Activated CD4-positive, alpha-beta T cell treated with anti-CD3 and anti-CD28 coated beads, Interleukin-10, Interleukin-2, amounts not matched to agents 100 ng/mL and 50 ng/mL, durations not matched to agents 16 hours and 8 hours (primary cell): ENCODE measurements around the gene DNAJC5.
"Not testable (repeated sequence)": the region's sequence is repeated elsewhere in the genome, so short reads cannot be mapped to it uniquely, and the experiment has no call there.

Experiments
- DNase-seq: peaks from one replicate; pipeline ENCODE4 v3.0.0-alpha.2; 2020

DNAJC5 gene

DNA sequence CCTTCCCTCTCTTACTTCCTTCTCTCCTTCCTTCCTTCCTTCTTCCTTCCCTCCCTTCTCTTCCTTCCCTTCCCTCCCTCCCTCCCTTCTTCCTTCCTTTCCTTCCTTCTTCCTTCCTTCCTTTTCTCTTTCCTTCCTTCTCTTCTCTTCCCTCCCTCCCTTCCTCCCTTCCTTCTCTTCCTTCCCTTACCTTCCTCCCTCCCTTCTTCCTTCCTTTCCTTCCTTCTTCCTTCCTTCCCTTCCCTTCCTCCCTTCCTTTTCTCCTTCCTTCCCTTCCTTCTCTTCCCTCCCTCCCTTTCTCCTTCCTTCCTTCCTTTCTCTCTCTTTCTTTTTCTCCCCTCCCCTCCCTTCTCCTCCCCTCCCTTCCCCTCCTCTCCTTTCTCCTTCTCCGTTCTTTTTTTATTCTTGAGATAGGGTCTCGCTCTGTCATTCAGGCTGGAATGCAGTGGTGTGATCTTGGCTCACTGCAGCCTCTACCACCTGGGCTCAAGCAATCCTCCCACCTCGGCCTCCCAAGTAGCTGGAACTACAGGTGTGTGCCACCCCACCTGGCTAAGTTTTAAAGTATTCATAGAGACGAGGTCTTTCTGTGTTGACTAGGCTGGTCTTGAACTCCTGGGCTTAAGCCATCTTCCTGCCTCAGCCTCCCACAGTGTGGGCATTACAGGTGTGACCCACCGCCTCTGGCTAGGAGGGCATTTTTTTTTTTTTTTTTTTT, 75.9 kb downstream of the DNAJC5 start:
- DNase-seq, result no peak

DNA sequence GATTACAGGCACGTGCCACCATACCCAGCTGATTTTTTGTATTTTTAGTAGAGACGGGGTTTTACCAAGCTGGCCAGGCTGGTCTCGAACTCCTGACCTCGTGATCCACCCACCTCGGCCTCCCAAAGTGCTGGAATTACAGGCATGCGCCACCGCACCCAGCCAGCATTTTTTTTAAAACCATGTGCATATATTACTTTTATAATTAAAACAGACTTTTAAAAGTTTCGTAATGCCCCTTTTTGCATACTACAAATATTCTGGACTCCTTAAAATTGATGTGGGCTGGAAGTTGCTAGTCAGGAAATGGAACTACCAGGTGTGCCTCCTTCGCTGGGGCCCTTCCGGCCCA, 77.0 kb downstream of the DNAJC5 start:
- not testable (repeated sequence) for DNase-seq

DNA sequence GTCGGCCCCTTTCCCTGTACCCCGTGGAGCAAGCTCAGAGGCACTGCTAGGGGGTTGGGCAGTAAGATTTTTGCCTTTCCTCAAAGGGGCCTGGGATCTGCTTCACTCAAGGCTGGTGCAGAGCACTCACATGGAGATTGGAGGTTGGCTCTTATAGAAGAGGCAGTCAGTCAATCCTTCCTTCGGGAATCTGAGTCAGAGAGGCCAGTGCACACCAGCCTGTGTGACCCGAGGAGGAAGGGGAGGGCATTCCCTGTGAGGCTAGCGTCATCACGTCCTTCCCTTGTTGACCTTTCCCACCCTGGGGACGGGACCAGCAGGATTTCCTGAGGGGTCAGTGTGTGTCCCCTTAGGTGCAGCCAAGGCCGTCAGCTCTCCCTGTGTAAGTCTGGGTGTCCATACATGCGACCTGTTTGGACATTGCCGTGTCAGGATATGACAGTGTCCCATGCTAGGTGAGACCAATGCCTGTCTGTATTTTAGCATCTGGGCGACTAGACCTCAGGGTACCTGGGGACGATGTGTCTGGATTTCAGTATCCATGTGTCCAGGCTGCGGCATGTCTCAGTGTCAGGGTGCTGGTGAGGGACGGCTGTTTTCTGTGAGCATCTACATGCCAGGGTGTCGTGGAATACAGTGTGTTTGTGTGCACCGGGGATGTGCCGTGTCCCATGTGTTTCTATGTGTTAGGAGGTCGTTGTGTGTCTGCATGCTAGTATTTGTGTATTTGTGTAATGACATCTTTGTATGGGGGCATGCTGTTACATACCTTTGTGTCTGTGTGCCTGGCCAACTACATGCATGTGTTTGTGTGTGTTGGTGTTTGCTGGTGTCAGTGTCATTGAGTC, 77.6 kb downstream of the DNAJC5 start:
- no peak for DNase-seq

DNA sequence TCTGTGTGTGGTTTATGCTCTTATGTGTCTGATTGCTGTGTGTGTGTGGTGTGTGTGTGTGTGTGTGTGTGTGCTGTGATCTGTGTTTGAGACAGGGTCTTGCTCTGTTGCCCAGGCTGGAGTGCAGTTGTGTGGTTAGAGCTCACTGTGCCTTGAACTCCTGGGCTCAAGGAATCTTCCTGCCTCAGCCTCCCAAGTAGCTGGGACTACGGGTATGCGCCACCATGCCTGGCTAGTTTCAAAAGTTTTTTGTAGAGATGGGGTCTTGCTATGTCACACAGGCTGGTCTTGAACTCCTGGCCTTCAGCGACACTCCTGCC, 78.2 kb downstream of the DNAJC5 start:
- no peak for DNase-seq

DNA sequence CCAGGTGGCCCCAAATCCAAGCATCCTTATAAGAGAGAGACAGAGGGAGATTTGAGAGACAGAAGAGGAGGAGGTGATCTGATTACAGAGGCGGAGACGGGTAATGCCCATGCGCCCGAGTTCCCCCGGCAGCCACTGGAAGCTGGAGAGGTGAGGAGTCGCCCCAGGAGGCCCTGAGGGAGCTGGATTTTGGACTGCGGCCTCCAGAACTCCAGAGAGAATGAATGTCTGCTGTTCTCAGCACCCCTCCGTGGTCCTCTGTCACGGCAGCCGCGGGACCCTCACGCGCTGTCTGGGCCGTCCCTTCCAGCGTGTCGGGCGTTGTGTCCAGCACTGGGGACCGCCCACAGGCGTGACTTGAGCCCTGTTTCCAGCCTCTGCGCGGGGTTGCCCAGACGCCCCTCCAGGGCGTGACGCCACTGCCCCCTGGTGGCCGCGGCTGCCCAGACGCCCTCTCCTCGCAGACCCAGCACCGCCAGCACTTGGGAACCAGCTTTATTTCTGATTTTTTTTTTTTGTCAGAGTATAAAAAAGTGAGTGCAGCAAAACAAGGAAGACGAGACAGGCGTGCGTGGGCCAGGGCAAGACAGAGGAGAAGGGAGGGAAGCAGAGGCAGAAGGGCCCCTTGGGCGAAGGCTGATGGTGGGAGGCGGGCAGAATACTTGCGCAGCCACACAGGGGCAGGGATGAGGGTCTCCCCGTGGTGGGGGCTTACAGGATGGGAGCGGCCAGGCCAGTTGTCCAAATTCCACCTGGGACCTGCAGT, 78.9 kb downstream of the DNAJC5 start:
- peak; percentile 85 for DNase-seq

DNA sequence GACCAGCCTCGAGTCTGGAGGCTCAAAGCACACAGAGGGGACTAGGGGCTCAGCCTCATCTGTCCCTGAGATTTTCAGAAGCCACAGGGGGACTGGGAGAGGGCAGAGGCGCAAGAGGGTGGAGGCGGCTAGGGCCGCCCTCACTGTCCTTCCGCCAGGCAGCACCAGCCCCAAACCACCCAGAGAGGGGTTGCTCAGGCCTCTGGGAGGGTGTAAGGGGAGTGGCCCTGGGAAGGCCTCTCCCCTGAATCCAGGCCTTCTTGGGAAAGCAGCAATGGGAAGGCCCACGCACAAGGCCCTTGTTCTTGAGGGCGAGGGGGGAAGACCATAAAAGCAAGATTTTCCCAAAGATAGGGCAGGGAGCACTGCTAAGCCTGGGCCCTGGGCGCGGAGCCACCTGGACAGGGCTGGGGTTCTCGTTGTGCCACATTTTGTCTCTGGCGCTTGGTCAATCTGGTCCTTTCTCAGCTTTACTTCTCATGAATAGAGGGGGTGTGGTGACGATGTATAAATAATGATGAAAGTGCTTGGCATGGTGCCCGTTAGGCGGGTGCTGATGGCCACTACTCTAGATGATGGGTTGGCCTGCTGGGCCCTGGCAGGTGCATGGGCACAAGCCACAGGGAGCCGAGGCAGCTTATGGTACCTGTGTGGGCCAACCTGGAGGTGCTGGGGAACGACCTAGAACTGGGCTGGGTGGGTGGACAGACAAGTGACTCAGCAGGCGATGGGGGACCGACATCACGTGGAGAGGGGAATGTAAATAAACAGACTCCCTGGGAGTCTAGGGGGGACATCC, 79.7 kb downstream of the DNAJC5 start:
- DNase-seq, result no peak

DNA sequence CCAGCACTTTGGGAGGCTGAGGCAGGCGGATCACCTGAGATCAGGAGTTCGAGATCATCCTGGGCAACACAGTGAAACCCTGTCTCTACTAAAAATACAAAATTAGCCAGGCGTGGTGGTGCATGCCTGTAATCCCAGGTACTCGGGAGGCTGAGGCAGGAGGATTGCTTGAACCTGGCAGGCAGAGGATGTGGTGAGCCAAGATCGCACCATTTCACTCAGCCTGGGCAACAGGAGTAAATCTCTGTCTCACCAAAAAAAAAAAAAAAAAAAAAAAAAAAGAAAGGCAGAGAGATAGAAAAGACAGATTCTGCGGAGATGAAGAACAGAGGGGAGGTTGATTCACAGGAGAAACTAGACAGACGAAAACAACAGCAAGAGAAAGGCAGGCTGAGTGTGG, 81.6 kb downstream of the DNAJC5 start:
- DNase-seq, result peak; percentile 58

DNA sequence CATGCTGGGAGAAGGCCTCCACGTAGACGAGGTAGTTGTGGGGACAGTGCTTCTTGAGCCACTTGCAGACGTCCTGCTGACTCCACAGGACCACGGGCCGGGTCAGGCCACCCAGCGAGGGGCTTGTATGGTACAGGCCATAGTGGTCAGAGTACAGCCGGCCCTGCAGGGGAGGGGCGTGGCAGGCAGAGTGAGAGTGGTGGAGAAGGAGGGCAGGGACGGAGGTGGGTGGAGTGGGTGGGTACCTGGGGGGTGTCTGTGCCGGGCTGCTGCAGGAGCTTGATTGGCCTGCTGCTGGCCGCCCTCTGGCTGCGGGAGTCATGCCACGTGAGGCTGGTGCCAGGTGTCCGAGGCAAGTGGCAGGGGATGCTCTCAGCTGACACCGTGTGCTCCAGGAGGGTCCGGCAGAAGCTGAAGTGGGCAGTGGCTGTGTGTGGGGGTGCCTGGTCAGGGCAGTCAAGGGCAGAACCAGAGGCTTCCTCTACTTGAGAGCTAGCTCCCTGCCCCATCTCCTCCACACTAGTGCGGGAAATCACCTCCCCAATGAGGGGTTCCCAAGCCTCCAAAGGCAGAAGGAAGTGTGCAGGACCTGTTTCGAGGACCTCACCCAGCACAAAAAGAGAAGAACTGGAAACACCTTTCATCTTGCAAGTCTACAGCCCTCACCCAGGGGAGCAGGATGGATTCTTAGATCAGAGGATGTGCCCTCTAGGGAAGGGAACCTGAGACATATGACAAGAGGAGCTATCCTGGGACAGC, 82.2 kb downstream of the DNAJC5 start:
- DNase-seq, result no peak

DNA sequence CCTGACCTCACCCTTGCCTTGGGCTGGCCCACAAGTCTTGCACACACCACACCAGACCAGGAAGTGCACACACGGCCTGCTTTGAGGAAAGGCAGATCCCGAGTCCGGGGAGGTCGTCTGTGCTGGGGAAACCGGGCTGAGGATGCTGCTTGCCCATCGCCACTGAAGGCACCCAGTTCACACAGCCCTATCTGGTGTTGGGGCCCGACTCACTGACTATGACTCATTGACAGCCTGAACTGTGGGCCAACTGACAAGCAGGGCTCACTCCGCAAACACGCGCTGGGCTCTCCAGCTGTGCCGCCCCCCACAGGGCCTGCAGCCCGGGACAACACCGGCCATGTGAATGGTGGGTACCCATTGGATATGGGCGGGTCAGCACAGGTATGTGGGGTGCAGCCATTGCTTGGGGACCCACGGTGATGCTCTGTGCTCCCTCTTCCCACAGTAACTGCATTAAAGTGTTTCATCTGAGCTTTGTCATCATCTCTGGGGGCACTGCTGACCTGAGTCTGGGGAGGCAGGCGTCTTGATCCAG, 82.9 kb downstream of the DNAJC5 start:
- peak; percentile 91 for DNase-seq

DNA sequence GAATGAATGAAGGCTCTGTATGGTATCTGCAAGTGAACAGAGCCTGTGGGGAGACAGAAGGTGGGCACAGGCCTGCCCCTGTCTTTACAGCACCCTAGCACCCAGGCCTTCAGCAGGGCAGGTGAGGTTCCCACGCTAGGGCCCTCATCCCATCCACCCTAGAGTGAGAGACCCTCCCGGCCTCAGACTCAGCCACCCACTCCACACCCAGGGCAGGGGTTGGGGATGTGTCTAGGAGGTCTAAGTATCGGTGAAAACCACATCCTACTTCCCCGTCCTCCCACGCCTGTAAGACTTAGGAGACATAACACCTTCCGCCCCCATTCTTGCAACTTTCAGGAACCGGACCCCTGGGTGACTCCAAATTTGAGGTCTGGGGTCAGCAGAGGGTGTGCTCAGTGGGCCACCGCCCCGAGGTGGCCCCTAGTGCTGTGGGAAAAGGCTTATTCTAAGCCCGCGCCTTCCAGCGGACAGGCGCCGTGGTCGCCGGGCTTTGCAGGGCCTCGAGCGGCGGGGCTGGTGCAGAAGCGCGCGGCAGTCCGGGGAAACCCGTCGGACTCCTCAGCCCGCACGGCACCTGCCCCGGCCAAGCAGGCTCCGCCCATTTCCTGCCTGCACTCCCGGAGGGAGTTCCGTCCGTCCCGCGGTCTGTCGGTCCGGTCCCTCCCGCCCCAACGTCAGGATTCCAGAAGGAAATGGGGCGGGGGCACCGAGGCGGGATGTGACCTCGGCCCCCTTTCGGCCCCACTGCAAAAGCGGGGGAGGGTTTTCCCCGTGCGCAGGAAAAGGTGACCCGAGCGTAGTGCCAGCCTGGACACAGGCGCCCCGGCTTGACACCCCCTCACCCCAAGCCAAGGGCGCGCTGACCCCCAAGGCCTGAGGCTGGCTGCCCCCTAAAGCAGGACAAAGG, 83.6 kb downstream of the DNAJC5 start:
- DNase-seq, result peak; percentile 91

DNA sequence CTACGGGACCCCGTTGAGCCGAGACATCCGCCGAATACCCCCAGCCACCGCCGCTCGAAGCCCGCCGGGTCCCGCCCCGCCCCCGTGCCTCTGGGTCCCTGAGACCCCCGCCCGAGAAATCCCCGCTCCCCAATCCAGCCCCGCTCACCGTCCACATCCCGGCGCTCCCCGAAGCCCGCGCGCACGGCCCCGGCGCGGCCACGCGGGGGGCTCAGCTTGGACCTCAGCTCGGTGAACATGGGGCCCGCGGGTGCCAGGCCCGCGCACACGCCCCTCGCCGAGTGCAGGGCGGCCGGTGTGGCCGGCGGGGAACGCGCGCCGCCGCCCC, 84.3 kb downstream of the DNAJC5 start:
- DNase-seq, result no peak

DNA sequence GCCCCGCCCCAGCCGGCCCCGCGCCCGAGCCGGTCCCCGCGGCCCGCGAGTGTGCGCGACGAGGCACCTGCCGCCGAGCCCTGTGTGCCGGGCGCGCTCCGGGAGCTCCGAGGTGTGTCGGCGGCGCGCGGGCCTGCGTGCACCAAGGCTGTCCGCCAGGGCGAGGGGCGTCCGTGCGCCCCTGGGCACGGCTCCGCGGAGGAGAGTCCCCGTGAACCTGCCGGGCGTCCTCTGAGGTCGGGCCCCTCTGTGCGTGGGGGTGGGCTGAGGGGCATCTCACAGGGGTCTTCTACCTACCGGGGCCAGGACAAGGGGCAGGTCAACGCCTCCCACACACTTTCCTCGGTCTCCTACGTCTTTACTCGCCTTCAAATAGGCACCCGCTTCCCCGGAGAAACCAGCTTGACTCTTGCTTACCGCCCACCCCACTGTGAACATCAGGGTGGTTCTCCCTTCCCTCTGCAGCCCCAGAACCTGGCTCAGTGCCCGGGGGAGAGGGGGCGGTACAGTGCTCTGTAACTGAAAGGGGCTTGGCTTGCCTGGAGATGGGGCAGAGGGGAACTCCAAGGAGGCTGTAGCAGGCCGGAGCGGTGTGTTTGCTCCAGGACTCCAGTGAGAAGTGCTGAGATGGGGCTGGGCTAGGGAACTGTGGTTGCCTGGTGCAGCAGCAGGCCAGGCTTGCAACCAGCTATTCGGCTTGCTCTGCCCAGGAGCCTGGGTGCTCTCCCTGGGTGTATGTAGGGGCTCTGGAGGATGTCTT, 84.8 kb downstream of the DNAJC5 start, which contains the start of gene SAMD10:
Gene SAMD10 (minus strand): TSS at position 86 of the 760 bp plus-strand sequence. CDS start 175 bp downstream, outside the sequence.
- peak; percentile 82 for DNase-seq

DNA sequence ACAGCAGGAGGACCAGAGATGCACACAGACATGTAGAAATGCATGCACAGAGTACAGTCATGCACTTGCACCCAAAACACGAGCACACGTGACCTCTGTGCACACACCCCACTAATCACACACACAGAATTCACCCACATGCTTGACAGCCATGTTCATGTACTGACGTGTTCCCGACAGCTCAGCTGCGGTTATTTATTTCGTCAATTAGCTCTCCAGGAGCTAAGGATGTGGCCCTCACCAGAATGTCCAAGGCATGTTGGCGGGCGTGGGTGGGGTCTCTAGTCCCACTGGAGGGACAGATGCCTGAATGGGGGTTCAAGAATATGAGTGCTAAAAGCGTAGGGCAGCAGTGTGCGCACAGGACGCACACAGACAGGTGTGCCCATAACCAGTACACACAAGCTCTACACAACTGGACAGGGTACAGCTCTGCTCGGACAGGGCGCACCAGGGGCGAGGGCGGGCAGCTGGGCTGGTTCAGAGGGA, 85.4 kb downstream of the DNAJC5 start:
- DNase-seq, result peak; percentile 65

DNA sequence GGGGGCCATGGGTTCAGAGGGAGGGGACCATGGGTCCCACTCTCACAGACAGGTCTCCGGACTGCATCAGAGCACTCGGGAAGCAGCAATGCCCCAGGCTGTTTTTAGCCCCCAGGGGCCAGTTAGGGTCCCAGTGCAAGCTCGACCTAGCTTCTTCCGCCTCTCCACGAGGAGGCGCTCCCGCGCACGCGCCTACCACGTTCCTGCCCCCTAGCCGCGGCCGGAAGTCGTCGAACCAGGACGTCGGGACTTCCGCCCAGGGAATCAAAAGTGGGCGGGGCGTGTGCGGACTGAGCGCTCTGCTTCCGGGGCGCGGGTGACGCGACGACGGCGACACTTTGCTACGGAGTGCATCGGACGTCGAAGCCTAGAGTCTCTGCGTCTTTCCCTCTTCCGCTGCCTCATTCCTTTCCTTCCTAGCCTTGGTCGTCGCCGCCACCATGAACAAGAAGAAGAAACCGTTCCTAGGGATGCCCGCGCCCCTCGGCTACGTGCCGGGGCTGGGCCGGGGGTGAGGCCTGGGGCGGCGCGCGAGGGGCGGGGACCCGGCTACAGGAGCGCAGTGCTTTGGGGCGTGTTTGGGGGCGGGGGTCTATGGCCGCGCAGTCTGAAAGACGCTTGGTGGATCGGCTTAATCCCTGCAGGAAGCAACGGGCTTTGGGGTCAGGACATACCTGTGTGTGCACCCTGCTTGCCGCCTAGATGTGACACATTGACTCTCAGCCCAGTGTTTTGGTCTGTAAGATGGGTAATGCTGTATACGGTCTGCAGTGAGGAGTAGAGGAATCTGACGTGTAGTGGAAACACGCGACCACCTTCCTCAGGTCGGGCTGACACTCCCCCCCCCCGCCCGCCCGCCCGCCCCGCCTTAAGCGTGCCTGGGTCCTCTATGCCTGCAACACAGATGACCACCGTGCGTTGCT, 86.1 kb downstream of the DNAJC5 start, which contains the start of gene PRPF6:
Gene PRPF6 (plus strand): TSS at position 327 of the 923 bp plus-strand sequence. CDS start 114 bp downstream, at position 441.
- peak; percentile 98 for DNase-seq

DNA sequence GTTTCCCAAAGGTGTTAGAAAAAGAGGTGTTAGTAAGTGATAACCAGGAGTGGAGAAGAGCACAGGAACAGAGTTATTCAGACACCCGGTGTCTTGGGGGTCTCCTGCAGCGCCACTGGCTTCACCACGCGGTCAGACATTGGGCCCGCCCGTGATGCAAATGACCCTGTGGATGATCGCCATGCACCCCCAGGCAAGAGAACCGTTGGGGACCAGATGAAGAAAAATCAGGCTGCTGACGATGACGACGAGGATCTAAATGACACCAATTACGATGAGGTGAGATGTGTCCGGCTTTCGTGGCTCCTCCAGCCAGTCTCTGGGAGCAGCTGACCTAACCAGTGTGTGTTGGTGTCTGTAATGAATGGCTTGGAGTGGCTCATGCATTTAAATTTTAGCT, 88.0 kb downstream of the DNAJC5 start:
- DNase-seq, result no peak
